COLO668 (cell line): ENCODE measurements around the gene NDUFB3.
"Not testable (repeated sequence)": the region's sequence is repeated elsewhere in the genome, so short reads cannot be mapped to it uniquely, and the experiment has no call there.

Source experiments
- DNase-seq: peaks from one replicate; lab custom pipeline; 2025; ENCODE audit not compliant: unreplicated experiment; lab: John Stamatoyannopoulos, UW

NDUFB3 gene

DNA sequence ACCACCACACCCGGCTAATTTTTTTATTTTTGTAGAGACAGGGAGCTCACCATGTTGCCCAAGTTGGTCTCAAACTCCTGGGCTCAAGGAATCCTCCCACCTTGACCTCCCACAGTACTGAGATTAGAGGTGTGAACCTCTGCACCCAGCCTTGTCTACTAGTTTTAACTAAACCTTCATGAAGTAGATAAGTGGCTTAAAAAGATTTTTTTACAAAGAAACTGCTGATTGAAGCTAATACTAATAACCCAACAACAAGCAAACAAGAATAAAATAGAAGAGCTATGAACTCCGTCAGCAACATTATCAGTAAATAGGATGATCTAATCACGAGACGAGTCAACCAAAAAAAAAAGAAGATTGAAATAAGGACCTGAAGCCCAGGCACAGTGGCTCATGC, 18.8 kb downstream of the NDUFB3 start:
- no peak for DNase-seq

- no peak for DNase-seq
Measured at GRCh38 chr2:201093573-201093972, 21.8 kb downstream of the NDUFB3 start.

DNA sequence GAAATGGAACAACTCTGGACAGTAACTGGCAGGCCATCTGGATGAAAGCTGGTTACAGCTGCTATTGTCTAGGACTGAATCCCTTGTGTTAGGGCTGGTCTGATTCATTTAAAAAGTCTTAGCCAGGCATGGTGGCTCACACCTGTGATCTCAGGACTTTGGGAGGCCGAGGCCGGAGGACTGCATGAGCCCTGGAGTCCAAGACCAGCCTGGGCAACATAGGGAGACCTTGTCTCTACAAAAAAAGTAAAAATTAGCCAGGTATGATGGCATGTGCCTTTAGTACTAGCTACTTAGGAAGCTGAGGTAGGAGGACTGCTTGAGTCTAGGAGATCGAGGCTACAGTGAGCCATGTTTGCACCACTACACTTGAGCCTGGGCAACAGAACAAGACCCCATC, 28.7 kb downstream of the NDUFB3 start:
- DNase-seq, result no peak

- no peak for DNase-seq
Measured at GRCh38 chr2:201105759-201106158, 34.0 kb downstream of the NDUFB3 start.

- no peak for DNase-seq
Measured at GRCh38 chr2:201107624-201108023, 35.8 kb downstream of the NDUFB3 start.

- no peak for DNase-seq
Measured at GRCh38 chr2:201108341-201108740, 36.5 kb downstream of the NDUFB3 start.

DNA sequence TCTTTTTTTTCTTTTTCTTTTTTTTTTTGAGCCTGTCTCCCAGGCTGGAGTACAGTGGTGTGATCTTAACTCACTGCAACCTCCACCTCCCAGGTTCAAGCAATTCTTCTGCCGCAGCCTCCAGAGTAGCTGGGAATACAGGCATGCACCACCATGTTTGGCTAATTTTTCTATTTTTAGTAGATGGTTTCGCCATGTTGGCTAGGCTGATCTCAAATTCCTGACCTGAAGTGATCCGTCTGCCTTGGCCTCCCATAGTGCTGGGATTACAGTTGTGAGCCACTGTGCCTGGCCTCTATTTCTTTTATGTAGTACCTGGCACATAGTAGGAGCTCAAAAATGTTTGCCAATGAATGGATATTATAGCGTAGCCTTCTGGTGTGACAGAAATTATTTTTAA, 37.4 kb downstream of the NDUFB3 start:
- DNase-seq, result no peak

- DNase-seq, result no peak
Measured at GRCh38 chr2:201110615-201111014, 38.8 kb downstream of the NDUFB3 start.

DNA sequence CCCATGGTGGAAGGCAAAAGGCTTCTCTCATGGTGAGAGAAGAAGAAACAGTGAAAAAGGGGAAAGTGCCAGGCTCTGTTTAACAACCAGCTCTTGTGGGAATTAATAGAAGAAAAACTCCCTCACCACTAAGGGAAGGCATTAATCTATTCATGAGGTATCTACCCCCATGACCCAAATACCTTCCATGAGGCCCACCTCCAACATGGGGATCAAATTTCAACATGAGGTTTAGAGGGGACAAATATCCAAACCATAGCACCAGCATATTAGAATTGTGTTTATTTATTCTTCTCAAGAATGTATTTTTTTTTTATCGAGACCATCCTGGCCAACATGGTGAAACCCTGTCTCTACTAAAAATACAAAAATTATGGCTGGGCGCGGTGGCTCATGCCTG, 39.3 kb downstream of the NDUFB3 start:
- DNase-seq, result no peak

GRCh38 chr2:201114350-201114749, 42.5 kb downstream of the NDUFB3 start:
- DNase-seq, result no peak

DNA sequence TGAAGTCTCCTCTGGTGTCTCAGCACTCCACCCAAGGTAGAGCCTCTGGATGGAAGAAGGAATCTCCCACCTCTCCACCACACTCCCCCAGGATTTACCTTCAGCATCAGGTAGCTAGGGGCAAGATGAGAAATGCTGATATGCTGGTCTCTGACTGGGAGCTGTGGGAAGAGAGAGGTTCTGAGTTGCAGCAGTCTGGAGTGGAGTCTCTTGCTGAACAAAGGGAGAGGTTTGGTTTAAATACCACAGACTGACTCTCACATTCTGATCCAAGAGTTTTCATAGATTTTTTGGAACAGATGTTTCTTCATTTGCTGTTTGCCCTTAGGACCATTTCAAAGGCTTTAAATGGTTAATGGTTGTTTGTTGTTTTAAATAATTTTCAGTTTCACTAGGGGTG, 43.0 kb downstream of the NDUFB3 start:
- no peak for DNase-seq

DNA sequence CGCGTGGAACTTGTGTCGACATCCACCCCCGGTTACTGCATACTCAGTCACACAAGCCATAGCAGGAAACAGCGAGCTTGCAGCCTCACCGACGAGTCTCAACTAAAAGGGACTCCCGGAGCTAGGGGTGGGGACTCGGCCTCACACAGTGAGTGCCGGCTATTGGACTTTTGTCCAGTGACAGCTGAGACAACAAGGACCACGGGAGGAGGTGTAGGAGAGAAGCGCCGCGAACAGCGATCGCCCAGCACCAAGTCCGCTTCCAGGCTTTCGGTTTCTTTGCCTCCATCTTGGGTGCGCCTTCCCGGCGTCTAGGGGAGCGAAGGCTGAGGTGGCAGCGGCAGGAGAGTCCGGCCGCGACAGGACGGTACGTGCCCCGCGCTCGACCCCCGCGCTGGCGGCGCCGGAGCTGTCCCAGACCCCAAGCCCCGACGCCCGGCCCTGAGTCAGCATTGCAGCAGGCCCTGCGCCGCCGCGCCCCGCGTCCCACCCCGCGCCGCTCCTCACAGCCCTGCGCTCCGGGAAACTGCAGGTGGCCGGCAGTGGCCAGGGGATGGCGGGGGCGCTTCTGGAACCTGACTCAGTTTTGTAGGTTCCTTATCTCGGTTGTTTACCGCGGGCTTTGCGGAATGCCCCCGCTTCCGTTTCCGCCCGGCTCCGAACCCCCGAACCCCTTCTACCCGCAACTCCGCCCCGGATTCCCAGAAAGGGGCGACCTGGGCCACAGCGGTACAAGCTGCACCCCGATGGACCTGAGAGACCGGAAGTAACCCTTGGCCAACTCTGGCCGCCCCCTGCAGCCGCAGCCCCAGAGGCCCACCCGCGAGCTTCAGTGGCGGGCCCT, 44.5 kb downstream of the NDUFB3 start, which contains the start of gene CFLAR:
Gene CFLAR, plus strand, starts transcription at position 50 of the 844 bp plus-strand sequence. CDS start 13,702 bp downstream, outside the sequence.
- DNase-seq, result peak; percentile 76

- DNase-seq, result peak; percentile 52
Measured at GRCh38 chr2:201116959-201117734, 45.3 kb downstream of the NDUFB3 start.

- DNase-seq, result not testable (repeated sequence)
Measured at GRCh38 chr2:201117735-201118094, 45.9 kb downstream of the NDUFB3 start.

GRCh38 chr2:201118121-201118960, 46.5 kb downstream of the NDUFB3 start:
- peak; percentile 83 for DNase-seq

DNA sequence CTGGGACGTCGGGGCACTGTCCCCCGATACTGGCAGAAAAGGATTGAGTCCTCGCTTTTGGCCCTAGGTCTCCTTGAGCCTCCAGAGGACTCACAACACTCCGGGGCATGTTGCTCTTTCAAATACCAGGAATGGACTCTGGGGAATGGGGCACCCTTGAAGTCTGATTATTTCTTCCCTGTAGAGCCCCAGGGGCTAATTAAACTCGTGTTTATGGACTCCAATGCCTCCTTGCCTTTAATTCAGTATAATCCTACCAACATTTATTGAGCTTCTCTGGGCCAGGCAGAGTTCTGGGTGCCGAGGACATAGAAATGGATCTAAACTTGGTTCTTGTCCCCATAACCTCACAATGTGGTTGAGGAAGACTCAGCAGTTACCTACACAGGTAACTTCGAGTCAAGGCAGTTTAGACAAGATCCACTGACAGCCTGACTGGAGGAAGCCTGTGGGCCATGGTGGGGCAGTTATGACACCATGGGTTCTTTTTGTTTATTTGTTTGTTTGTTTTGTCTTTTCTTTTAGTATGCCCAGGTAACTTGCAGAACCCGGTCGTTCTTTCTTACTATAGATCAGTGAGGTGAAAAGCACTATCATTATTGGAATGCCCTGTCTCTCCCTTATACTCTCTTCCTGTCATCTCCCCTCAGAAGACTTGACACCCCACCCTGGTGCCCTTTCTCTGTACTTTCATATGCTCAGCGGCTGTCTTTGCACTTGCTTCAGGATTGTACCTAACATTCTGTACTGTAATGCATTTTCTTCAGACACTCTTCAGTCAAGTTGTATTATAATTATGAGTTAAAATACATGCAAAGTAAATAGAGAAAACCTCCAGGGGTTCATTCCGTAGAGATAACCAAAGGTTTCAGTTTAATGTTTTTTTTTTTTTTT, 47.4 kb downstream of the NDUFB3 start:
- no peak for DNase-seq

GRCh38 chr2:201122276-201122675, 50.5 kb downstream of the NDUFB3 start:
- no peak for DNase-seq

- no peak for DNase-seq
Measured at GRCh38 chr2:201126308-201127151, 54.7 kb downstream of the NDUFB3 start.

- DNase-seq, result no peak
Measured at GRCh38 chr2:201127152-201127511, 55.3 kb downstream of the NDUFB3 start.
